ENCODE results near the gene AFMID. TPM values are rescaled to one million over a fixed set of nuclear protein-coding genes. Genes with fewer than 3 reads are reported as not detected.
A peak's percentile ranks its signal among the peaks of the same experiment; 100 is the strongest.

The AFMID gene
- total and polyA plus RNA-seq, 9 of the 15 experiments (the other 6 are each of a cell fraction or from before 2014, with no cell fraction given), result 62.1 to 188 (median 74.4) TPM

DNA sequence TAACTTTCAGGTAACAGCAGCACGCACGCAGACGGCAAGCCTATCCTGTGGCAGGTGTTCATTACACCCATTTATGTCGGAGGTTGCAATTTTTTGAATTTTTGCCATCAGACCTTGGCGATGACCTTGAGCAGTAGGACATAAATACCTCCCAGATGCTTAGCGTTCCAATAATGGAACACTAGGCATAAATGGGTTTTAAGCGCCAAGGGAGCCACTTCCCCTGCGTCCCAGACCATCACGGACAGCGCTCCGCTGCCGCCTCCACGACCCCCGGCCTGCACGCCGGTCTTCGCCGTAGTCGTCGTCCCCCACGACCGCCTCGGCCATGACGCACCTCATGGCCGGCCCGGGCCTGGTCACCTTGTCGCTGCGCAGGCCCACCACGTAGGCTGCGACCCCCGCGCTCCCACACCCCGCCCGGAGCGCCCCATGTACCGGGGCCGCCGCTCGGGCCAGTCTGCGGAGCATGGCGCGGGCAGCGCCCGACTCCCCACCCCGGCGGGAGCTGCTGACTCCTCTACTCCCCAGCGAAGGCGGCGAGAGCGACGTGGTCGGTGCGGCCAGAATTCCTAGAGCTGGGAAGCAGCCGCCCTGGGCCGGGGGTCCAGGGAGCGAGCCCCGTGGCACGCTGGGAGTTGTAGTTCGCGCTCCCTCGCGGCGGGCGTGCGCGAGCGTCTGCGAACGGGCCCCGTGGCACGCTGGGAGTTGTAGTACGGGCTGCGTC lies 66.9 kb downstream of the AFMID start (continued):
- TF ChIP-seq EP400 (IDR thresholded peaks at IDR 0.05) (0 out of 2 replicates have a peak, but pooled peaks have one; percentile 46), ZFP36 (IDR thresholded peaks at IDR 0.05; ENCODE audit: low read depth, low read length, partially characterized antibody) (peak; percentile 2), TAF7 (tag; IDR thresholded peaks at IDR 0.05) (no peak), ZFX (CRISPR knock-in tag; IDR thresholded peaks at IDR 0.05) (peak; percentile 97), ZNF395 (CRISPR knock-in tag; IDR thresholded peaks at IDR 0.05) (peak; percentile 46; the same call in 1 of the 2 replicates), RUNX1 (IDR thresholded peaks at IDR 0.05; ENCODE audit: low read depth) (no peak), ZNF134 (CRISPR knock-in tag; conservative IDR thresholded peaks at IDR 0.05) (no peak), ZNF668 (CRISPR knock-in tag; IDR thresholded peaks at IDR 0.05) (no peak), PREB (CRISPR knock-in tag; IDR thresholded peaks at IDR 0.05) (peak; percentile 60; the same call in 1 of the 2 replicates), SMARCA4 (IDR thresholded peaks at IDR 0.05) (no peak), TAL1 (IDR thresholded peaks at IDR 0.05) (no peak), GABPA (tag; conservative IDR thresholded peaks at IDR 0.05; ENCODE audit: low read depth) (peak; percentile 41; the same call in 1 of the 2 replicates), BRD4 (IDR thresholded peaks at IDR 0.05) (0 out of 2 replicates have a peak, but pooled peaks have one; percentile 62), ZFPM2 (CRISPR knock-in tag; IDR thresholded peaks at IDR 0.05) (no peak), CBFA2T2 (conservative IDR thresholded peaks at IDR 0.05) (no peak), SP1 (CRISPR knock-in tag; IDR thresholded peaks at IDR 0.05) (peak; percentile 77), U2AF1 (optimal IDR thresholded peaks at IDR 0.05; ENCODE audit: low read depth, low read length) (peak; percentile 78), SIRT6 (IDR thresholded peaks at IDR 0.05; ENCODE audit: low read depth, low read length) (no peak), DIDO1 (tag; IDR thresholded peaks at IDR 0.05; ENCODE audit: low read depth) (no peak), TCF3 (CRISPR knock-in tag; IDR thresholded peaks at IDR 0.05) (0 out of 2 replicates have a peak, but pooled peaks have one; percentile 9), MBD2 (IDR thresholded peaks at IDR 0.05; ENCODE audit: borderline replicate concordance, low read depth) (peak; percentile 90), L3MBTL2 (IDR thresholded peaks at IDR 0.05) (peak; percentile 86)
- TF ChIP-seq, protein P1, sequence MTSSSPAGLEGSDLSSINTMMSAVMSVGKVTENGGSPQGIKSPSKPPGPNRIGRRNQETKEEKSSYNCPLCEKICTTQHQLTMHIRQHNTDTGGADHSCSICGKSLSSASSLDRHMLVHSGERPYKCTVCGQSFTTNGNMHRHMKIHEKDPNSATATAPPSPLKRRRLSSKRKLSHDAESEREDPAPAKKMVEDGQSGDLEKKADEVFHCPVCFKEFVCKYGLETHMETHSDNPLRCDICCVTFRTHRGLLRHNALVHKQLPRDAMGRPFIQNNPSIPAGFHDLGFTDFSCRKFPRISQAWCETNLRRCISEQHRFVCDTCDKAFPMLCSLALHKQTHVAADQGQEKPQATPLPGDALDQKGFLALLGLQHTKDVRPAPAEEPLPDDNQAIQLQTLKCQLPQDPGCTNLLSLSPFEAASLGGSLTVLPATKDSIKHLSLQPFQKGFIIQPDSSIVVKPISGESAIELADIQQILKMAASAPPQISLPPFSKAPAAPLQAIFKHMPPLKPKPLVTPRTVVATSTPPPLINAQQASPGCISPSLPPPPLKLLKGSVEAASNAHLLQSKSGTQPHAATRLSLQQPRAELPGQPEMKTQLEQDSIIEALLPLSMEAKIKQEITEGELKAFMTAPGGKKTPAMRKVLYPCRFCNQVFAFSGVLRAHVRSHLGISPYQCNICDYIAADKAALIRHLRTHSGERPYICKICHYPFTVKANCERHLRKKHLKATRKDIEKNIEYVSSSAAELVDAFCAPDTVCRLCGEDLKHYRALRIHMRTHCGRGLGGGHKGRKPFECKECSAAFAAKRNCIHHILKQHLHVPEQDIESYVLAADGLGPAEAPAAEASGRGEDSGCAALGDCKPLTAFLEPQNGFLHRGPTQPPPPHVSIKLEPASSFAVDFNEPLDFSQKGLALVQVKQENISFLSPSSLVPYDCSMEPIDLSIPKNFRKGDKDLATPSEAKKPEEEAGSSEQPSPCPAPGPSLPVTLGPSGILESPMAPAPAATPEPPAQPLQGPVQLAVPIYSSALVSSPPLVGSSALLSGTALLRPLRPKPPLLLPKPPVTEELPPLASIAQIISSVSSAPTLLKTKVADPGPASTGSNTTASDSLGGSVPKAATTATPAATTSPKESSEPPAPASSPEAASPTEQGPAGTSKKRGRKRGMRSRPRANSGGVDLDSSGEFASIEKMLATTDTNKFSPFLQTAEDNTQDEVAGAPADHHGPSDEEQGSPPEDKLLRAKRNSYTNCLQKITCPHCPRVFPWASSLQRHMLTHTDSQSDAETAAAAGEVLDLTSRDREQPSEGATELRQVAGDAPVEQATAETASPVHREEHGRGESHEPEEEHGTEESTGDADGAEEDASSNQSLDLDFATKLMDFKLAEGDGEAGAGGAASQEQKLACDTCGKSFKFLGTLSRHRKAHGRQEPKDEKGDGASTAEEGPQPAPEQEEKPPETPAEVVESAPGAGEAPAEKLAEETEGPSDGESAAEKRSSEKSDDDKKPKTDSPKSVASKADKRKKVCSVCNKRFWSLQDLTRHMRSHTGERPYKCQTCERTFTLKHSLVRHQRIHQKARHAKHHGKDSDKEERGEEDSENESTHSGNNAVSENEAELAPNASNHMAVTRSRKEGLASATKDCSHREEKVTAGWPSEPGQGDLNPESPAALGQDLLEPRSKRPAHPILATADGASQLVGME (CRISPR knock-in tag; IDR thresholded peaks at IDR 0.05), result peak; percentile 34; the same call in 1 of the 2 replicates
